GM12878 (cell line): Measurements from ENCODE around the gene EIF2S2. TPM values are rescaled to one million over a fixed set of nuclear protein-coding genes. Genes with fewer than 3 reads are reported as not detected.

ENCODE experiments used
- ATAC-seq: fragments of 200-7000 bp; cut with Tn5 transposase; 3 replicates; pipeline ENCODE4 v1.9.1; 2020; ENCODE audit warnings: mild to moderate bottlenecking, moderate library complexity
- BruUV-seq: library from RNA; stranded (reverse); fragments of 400-500 nt; replicated peaks from 2 replicates; lab custom pipeline; 2021; lab: Mats Ljungman, UMichigan
- CTCF ChIA-PET: fragments of 300-600 bp; sonication (Branson Sonifier 250); formaldehyde crosslinking; extraction: SDS; loops from one replicate; lab custom pipeline; 2021; ENCODE audit warnings: inconsistent platforms; lab: Yijun Ruan, JAX
- POLR2A ChIA-PET: fragments of 350-600 bp; formaldehyde crosslinking; extraction: SDS; loops from one replicate; lab custom pipeline; 2021; ENCODE audit warnings: inconsistent platforms; lab: Charles Lee
- RAD21 ChIA-PET: fragments of 300-600 bp; sonication (Branson Sonifier 250); formaldehyde crosslinking; loops from one replicate; lab custom pipeline; 2023; ENCODE audit warnings: antibody characterized with exemption; ENCODE audit not compliant: unreplicated experiment; lab: Charles Lee
- SMC1A ChIA-PET: fragments of 300-600 bp; sonication (Branson Sonifier 250); formaldehyde crosslinking; loops from one replicate; lab custom pipeline; 2023; ENCODE audit not compliant: unreplicated experiment, uncharacterized antibody; lab: Charles Lee
- DNase-seq: peaks from one replicate; pipeline ENCODE4 v3.0.0-alpha.2; 2011; ENCODE audit warnings: low read depth, low spot score
- FAIRE-seq: peaks from 3 replicates; lab custom pipeline; 2011; peaks lifted over from hg19 to GRCh38; lab: Jason Lieb, UNC
- H2AFZ ChIP-seq: 2 replicates; pipeline ENCODE4 v1.6.0; 2011; ENCODE audit warnings: low read depth, low read length, control low read depth; ENCODE audit not compliant: control insufficient read depth
- H3K27ac ChIP-seq: 2 replicates; pipeline ENCODE4 v1.5.1; 2011; ENCODE audit warnings: control low read depth; ENCODE audit not compliant: control insufficient read depth, insufficient read depth
- H3K27me3 ChIP-seq, 2 experiments: replicated peaks in 1 of 2; 2 replicates each; pipeline versions ENCODE4 v1.6.0 to v1.6.1; 2011; ENCODE audit warnings: low read length in 1 of 2; ENCODE audit not compliant: control insufficient read depth in 2 of 2, insufficient read depth in 2 of 2
- H3K36me3 ChIP-seq, 2 experiments: 2 replicates each; pipeline ENCODE4 v1.5.1; 2011; ENCODE audit warnings: low read length in 1 of 2; ENCODE audit not compliant: control insufficient read depth in 2 of 2, insufficient read depth in 2 of 2
- H3K4me1 ChIP-seq: 2 replicates; pipeline ENCODE4 v1.6.1; 2011; ENCODE audit warnings: mild to moderate bottlenecking, low read length, moderate library complexity, mixed read lengths; ENCODE audit not compliant: control insufficient read depth, insufficient read depth
- H3K4me2 ChIP-seq: 2 replicates; pipeline ENCODE4 v1.6.0; 2011; ENCODE audit warnings: control low read depth; ENCODE audit not compliant: control insufficient read depth, insufficient read depth
- H3K4me3 ChIP-seq: fragments of 200-600 bp; sonication (generic); 2 replicates; pipeline ENCODE4 v1.5.1; 2016
- H3K79me2 ChIP-seq: 2 replicates; pipeline ENCODE4 v1.6.0; 2011; ENCODE audit warnings: low read length; ENCODE audit not compliant: control insufficient read depth, insufficient read depth
- H3K9ac ChIP-seq: 2 replicates; pipeline ENCODE4 v1.8.0; 2011; ENCODE audit warnings: low read length, control low read depth, mixed read lengths; ENCODE audit not compliant: control insufficient read depth, insufficient read depth
- H3K9me3 ChIP-seq: replicated peaks from 3 replicates; pipeline ENCODE4 v1.5.1; 2011; ENCODE audit warnings: mild to moderate bottlenecking, low read length; ENCODE audit not compliant: control insufficient read depth, insufficient read depth
- H4K20me1 ChIP-seq: 2 replicates; pipeline ENCODE4 v1.6.0; 2011; ENCODE audit not compliant: control insufficient read depth, insufficient read depth
- CHD1 ChIP-seq: IDR thresholded peaks from 2 replicates; pipeline ENCODE4 v1.6.1; 2012; ENCODE audit warnings: low read depth, low read length, improper control_type of control experiment
- CHD4 ChIP-seq: fragments of 200-600 bp; sonication (generic); IDR thresholded peaks from 2 replicates; pipeline ENCODE4 v1.6.1; 2016; ENCODE audit warnings: mild to moderate bottlenecking
- CREM ChIP-seq: IDR thresholded peaks from 2 replicates; pipeline ENCODE4 v1.6.1; 2014; ENCODE audit warnings: antibody characterized with exemption, low read depth
- HDAC6 ChIP-seq: fragments of 200-600 bp; sonication (generic); IDR thresholded peaks from one replicate; pipeline ENCODE4 v1.8.0; 2017; ENCODE audit warnings: antibody characterized with exemption; ENCODE audit not compliant: unreplicated experiment
- IKZF2 ChIP-seq, 2 experiments: fragments of 450-650 bp; IDR thresholded peaks; 2 replicates each; pipeline ENCODE4 v1.6.1; 2017; ENCODE audit warnings: mild to moderate bottlenecking in 2 of 2, moderate library complexity in 2 of 2
- NR2F1 ChIP-seq: fragments of 450-650 bp; conservative IDR thresholded peaks from 2 replicates; pipeline ENCODE4 v1.6.1; 2017; ENCODE audit warnings: mild to moderate bottlenecking
- PAX5 ChIP-seq: IDR thresholded peaks from 2 replicates; pipeline ENCODE4 v1.6.1; 2011; ENCODE audit warnings: low read depth, low read length, borderline replicate concordance
- RUNX3 ChIP-seq: IDR thresholded peaks from 2 replicates; pipeline ENCODE4 v1.6.1; 2012; ENCODE audit warnings: low read length, inconsistent platforms
- SMC3 ChIP-seq: IDR thresholded peaks from 2 replicates; pipeline ENCODE4 v1.6.1; 2011; ENCODE audit warnings: low read length, improper control_type of control experiment, borderline replicate concordance
- TCF12 ChIP-seq: IDR thresholded peaks from 2 replicates; pipeline ENCODE4 v1.6.1; 2011; ENCODE audit warnings: low read depth, mild to moderate bottlenecking, low read length
- WRNIP1 ChIP-seq: IDR thresholded peaks from 2 replicates; pipeline ENCODE4 v1.6.1; 2011; ENCODE audit warnings: low read depth, low read length, improper control_type of control experiment, borderline replicate concordance
- YBX1 ChIP-seq: fragments of 450-650 bp; IDR thresholded peaks from 2 replicates; pipeline ENCODE4 v1.6.1; 2016; ENCODE audit warnings: antibody characterized with exemption
- WGBS: methylation state at CpG from one replicate; pipeline ENCODE4 v1.1.6; 2016; ENCODE audit warnings: low lambda C conversion rate; ENCODE audit not compliant: insufficient replicate concordance, insufficient coverage; ENCODE audit errors: missing lambda C conversion rate; 5-methylcytosine and 5-hydroxymethylcytosine counted together
- in situ Hi-C: fragments of 300-500 bp; cut with MboI; formaldehyde crosslinking; loops from 9 replicates; pipeline ENCODE4 v1.14.3; 2018; ENCODE audit warnings: mixed read lengths
- intact Hi-C: fragments of 100-400 bp; cut with micrococcal nuclease; formaldehyde crosslinking; loops from one replicate; pipeline ENCODE4 v1.14.2; 2022; ENCODE audit not compliant: unreplicated experiment
- polyA plus RNA-seq, 11 experiments: library from polyadenylated mRNA; depleted of rRNA in 4 of 11; unstranded in 6 of 11; stranded (reverse) in 5 of 11; fragments of >200 nt; fragmentation: Nextera tagmentation in 4 of 11; fragmentation: Illumina TruSeq in 1 of 11; extraction: Ambion mirVana in 4 of 11; extraction: Trizol in 1 of 11; gene quantifications; 1 replicate in 1 of 11; 2 replicates in 10 of 11; pipeline versions ENCODE4 v1.2.1 to v1.2.3, GENCODE V29; 2011 to 2016; ENCODE audit warnings: inconsistent platforms in 2 of 11, missing spikeins in 2 of 11, low read depth in 1 of 11
- total RNA-seq, 4 experiments: library from RNA; depleted of rRNA in 3 of 4; stranded (reverse); fragments of >200 nt in 3 of 4; fragmentation: Illumina TruSeq in 1 of 4; extraction: Trizol in 1 of 4; gene quantifications; 2 replicates each; pipeline versions ENCODE4 v1.2.1 to v1.2.3, GENCODE V29; 2013 to 2021
- TF ChIP-seq, protein P1 (sequence below): fragments of 450-650 bp; formaldehyde crosslinking; IDR thresholded peaks from 2 replicates; pipeline ENCODE4 v1.4.0; 2022; ENCODE audit warnings: mild to moderate bottlenecking, moderate library complexity
- TF ChIP-seq, protein P2 (sequence below): fragments of 450-650 bp; IDR thresholded peaks from 2 replicates; pipeline ENCODE4 v1.6.1; 2017; ENCODE audit warnings: mild to moderate bottlenecking, moderate library complexity
- TF ChIP-seq, protein P3 (sequence below): IDR thresholded peaks from 2 replicates; pipeline ENCODE4 v1.6.1; 2011; ENCODE audit warnings: low read depth, low read length, improper control_type of control experiment, borderline replicate concordance

The EIF2S2 gene
- total and polyA plus RNA-seq, 10 of the 15 experiments (the other 5 are each of a cell fraction or from before 2014, with no cell fraction given): 60.2 to 153 (median 84.3) TPM

DNA sequence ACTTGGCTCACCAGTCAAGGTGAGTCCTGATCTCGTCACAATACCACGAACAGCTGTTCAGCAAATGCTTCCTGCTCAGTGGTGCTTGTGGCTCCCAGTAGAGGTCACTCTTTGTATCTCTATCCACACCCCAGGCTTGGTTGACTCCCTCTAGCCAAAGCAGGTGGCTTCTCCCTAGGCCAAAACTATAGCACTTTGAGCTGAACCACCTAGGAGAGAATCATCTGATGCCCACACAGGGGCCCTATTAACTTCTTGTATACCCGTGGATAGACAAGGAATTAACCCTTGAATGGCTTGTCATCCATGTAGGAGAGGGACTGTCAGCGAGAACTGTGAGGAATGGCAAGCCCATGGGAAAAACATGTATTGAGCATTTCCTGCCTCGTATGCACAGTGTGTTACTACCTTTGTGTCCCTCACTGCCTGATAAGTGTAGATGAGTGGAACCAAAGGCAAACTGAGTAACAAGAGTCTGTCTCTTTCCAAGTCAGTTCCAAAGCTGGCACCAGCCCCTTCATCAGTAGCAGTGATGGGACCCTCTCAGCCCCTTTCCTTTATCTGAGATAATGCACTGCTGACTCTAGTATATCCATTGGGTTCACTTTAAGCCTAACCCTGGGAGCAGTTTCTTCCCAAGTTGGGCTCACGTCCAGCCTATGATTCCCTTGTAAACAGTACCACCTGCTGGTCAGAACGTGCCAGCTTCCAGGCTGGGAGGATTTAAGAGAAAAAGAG lies 42.5 kb downstream of the EIF2S2 start:
- H3K4me3 ChIP-seq: no peak overlapping the region
- H3K9ac ChIP-seq: no peak overlapping the region
- ChIA-PET CTCF (interaction anchor here (0.6 to 4.0 kb wide), 25 partner anchors 9 to 256 kb away, joined by 3 to 30 read pairs (median 4); partner anchors contain the start of gene EIF2S2), POLR2A (interaction anchor here (0.5 to 1.4 kb wide), 3 partner anchors 22 to 1734 kb away, joined by 3 to 4 read pairs (median 3); partner anchors contain the start of gene EIF2S2), RAD21 (interaction anchor here (1.1 to 2.5 kb wide), 3 partner anchors 9 to 207 kb away, joined by 3 to 7 read pairs (median 3); no protein-coding TSS in a partner anchor), SMC1A (interaction anchor here (0.9 to 3.2 kb wide), 9 partner anchors 9 to 233 kb away, joined by 3 to 17 read pairs (median 3); partner anchors contain the start of gene EIF2S2)
- H3K4me1 ChIP-seq: no peaks in the 10 kb centered on the region
- DNase-seq (peak; percentile 30), ATAC-seq (peak; percentile 97), FAIRE-seq (peak; percentile 86)
- no TSS peak for BruUV-seq
- no peaks in the 10 kb centered on the region for H3K9me3 ChIP-seq
- H4K20me1 ChIP-seq: no peaks in the 10 kb centered on the region; the same call in 1 of the 2 replicates
- no peak overlapping the region for H3K4me2 ChIP-seq
- H3K36me3 ChIP-seq: peaks cover 14 to 17% of the 10 kb centered on the region in 2 experiments
- peaks cover 6% of the 10 kb centered on the region for H3K79me2 ChIP-seq
- WGBS: 29% methylated on average over 7 of the region's 7 CpGs
- H3K27ac ChIP-seq: no peak overlapping the region
- H3K27me3 ChIP-seq: no peaks in the 10 kb centered on the region
- in situ Hi-C loops (loop anchor here (5.0 kb wide), 1 partner anchor 202 kb away; no protein-coding TSS in a partner anchor), intact Hi-C loops (loop anchor here (1.0 to 5.0 kb wide), 3 partner anchors 60 to 206 kb away; no protein-coding TSS in a partner anchor)
- no peak overlapping the region for H2AFZ ChIP-seq
- no peak for TF ChIP-seq YBX1
- TF ChIP-seq CREM: 0 out of 2 replicates have a peak, but pooled peaks have one; percentile 38
- TF ChIP-seq IKZF2 (IDR thresholded peaks at IDR 0.05): no peak; a peak in 1 of 4 replicates
- peak; percentile 83 for TF ChIP-seq RUNX3
- TF ChIP-seq TCF12: peak; percentile 78
- TF ChIP-seq, protein P1, sequence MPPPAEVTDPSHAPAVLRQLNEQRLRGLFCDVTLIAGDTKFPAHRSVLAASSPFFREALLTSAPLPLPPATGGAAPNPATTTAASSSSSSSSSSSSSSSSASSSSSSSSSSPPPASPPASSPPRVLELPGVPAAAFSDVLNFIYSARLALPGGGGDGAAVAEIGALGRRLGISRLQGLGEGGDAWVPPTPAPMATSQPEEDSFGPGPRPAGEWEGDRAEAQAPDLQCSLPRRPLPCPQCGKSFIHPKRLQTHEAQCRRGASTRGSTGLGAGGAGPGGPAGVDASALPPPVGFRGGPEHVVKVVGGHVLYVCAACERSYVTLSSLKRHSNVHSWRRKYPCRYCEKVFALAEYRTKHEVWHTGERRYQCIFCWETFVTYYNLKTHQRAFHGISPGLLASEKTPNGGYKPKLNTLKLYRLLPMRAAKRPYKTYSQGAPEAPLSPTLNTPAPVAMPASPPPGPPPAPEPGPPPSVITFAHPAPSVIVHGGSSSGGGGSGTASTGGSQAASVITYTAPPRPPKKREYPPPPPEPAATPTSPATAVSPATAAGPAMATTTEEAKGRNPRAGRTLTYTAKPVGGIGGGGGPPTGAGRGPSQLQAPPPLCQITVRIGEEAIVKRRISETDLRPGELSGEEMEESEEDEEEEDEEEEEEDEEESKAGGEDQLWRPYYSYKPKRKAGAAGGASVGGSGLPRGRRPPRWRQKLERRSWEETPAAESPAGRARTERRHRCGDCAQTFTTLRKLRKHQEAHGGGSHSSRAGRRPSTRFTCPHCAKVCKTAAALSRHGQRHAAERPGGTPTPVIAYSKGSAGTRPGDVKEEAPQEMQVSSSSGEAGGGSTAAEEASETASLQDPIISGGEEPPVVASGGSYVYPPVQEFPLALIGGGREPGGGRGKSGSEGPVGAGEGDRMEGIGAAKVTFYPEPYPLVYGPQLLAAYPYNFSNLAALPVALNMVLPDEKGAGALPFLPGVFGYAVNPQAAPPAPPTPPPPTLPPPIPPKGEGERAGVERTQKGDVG (CRISPR knock-in tag): no peak
- TF ChIP-seq CHD1: no peak
- TF ChIP-seq, protein P2, sequence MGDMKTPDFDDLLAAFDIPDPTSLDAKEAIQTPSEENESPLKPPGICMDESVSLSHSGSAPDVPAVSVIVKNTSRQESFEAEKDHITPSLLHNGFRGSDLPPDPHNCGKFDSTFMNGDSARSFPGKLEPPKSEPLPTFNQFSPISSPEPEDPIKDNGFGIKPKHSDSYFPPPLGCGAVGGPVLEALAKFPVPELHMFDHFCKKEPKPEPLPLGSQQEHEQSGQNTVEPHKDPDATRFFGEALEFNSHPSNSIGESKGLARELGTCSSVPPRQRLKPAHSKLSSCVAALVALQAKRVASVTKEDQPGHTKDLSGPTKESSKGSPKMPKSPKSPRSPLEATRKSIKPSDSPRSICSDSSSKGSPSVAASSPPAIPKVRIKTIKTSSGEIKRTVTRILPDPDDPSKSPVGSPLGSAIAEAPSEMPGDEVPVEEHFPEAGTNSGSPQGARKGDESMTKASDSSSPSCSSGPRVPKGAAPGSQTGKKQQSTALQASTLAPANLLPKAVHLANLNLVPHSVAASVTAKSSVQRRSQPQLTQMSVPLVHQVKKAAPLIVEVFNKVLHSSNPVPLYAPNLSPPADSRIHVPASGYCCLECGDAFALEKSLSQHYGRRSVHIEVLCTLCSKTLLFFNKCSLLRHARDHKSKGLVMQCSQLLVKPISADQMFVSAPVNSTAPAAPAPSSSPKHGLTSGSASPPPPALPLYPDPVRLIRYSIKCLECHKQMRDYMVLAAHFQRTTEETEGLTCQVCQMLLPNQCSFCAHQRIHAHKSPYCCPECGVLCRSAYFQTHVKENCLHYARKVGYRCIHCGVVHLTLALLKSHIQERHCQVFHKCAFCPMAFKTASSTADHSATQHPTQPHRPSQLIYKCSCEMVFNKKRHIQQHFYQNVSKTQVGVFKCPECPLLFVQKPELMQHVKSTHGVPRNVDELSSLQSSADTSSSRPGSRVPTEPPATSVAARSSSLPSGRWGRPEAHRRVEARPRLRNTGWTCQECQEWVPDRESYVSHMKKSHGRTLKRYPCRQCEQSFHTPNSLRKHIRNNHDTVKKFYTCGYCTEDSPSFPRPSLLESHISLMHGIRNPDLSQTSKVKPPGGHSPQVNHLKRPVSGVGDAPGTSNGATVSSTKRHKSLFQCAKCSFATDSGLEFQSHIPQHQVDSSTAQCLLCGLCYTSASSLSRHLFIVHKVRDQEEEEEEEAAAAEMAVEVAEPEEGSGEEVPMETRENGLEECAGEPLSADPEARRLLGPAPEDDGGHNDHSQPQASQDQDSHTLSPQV: no peak
- no peak for TF ChIP-seq CHD4
- 0 out of 2 replicates have a peak, but pooled peaks have one; percentile 14 for TF ChIP-seq PAX5
- no peak for TF ChIP-seq NR2F1
- TF ChIP-seq SMC3: peak; percentile 78
- 0 out of 2 replicates have a peak, but pooled peaks have one; percentile 57 for TF ChIP-seq WRNIP1
- TF ChIP-seq, protein P3, sequence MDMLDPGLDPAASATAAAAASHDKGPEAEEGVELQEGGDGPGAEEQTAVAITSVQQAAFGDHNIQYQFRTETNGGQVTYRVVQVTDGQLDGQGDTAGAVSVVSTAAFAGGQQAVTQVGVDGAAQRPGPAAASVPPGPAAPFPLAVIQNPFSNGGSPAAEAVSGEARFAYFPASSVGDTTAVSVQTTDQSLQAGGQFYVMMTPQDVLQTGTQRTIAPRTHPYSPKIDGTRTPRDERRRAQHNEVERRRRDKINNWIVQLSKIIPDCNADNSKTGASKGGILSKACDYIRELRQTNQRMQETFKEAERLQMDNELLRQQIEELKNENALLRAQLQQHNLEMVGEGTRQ: no peak
- TF ChIP-seq HDAC6: no peak
